Muscle of leg (tissue), 11 donors: ENCODE results near the gene CDADC1. TPM values are rescaled to one million over a fixed set of nuclear protein-coding genes. Genes with fewer than 3 reads are reported as not detected.

Experiments used
- DNase-seq: peaks from one replicate; pipeline ENCODE4 v3.0.0; 2013
- H3K27ac ChIP-seq: one replicate; pipeline ENCODE4 v1.5.1; 2013; ENCODE audit warnings: mild to moderate bottlenecking, low read length, control low read depth
- H3K27me3 ChIP-seq: one replicate; pipeline ENCODE4 v1.6.1; 2013; ENCODE audit warnings: low read length; ENCODE audit not compliant: control insufficient read depth, insufficient read depth
- H3K36me3 ChIP-seq: one replicate; pipeline ENCODE4 v1.6.1; 2013; ENCODE audit warnings: low read length; ENCODE audit not compliant: control insufficient read depth, insufficient read depth
- H3K4me1 ChIP-seq: one replicate; pipeline ENCODE4 v1.6.1; 2013; ENCODE audit warnings: low read length; ENCODE audit not compliant: control insufficient read depth, insufficient read depth
- H3K4me3 ChIP-seq: one replicate; pipeline ENCODE4 v1.5.1; 2013; ENCODE audit warnings: low read length, control low read depth
- H3K9me3 ChIP-seq: replicated peaks from 2 replicates; pipeline ENCODE4 v1.6.1; 2013; ENCODE audit warnings: low read depth, low read length; ENCODE audit not compliant: control insufficient read depth
- whole genome bisulfite sequencing: methylation state at CpG from one replicate; pipeline ENCODE4 v1.1.5; 2013; ENCODE audit warnings: missing lambda C conversion rate; ENCODE audit not compliant: insufficient coverage; 5-methylcytosine and 5-hydroxymethylcytosine counted together
- polyA plus RNA-seq, 8 donors: library from polyadenylated mRNA; unstranded; fragments of 120-200 nt; gene quantifications; one replicate each; pipeline versions ENCODE4 v1.2.1 to v1.2.3, GENCODE V29; 2013; ENCODE audit warnings: inconsistent platforms in 1 of 8, low replicate concordance in 1 of 8; ENCODE audit not compliant: insufficient read length in 8 of 8, insufficient read depth in 1 of 8
- total RNA-seq: library from RNA; stranded (reverse); fragments of 120-200 nt; gene quantifications from one replicate; pipeline ENCODE4 v1.2.4, GENCODE V29; 2013

Gene CDADC1
- total and polyA plus RNA-seq, 9 donors: 6.3 to 12.3 (median 8.9) TPM

DNA sequence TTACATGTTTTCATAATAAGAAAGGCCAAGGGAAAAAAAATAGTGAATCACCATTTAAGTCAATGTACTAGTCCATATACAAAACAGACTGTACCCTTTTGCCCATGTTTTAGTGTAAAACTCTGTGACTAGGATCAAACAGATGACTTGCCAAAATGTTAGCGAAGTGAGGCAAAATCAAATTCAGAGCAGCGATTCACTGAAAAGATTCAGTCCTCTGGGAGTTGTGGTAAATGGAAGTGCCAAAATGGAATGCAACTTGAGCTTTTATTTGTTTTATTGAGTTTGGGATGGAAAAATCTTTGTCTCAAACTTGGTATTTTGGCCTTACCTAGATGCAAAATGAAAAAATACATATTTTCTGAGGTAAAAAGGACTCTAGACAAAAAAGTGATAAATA, 9.1 kb downstream of the CDADC1 start:
- peak; percentile 60 for DNase-seq
- Histone ChIP-seq H3K27ac (no peak overlapping the region), H3K36me3 (peaks cover 25% of the 10 kb centered on the region), H3K4me1 (no peaks in the 10 kb centered on the region), H3K4me3 (no peak overlapping the region), H3K9me3 (no peaks in the 10 kb centered on the region), H3K27me3 (no peaks in the 10 kb centered on the region)
- WGBS: 48% methylated on average over 2 of the region's 2 CpGs

DNA sequence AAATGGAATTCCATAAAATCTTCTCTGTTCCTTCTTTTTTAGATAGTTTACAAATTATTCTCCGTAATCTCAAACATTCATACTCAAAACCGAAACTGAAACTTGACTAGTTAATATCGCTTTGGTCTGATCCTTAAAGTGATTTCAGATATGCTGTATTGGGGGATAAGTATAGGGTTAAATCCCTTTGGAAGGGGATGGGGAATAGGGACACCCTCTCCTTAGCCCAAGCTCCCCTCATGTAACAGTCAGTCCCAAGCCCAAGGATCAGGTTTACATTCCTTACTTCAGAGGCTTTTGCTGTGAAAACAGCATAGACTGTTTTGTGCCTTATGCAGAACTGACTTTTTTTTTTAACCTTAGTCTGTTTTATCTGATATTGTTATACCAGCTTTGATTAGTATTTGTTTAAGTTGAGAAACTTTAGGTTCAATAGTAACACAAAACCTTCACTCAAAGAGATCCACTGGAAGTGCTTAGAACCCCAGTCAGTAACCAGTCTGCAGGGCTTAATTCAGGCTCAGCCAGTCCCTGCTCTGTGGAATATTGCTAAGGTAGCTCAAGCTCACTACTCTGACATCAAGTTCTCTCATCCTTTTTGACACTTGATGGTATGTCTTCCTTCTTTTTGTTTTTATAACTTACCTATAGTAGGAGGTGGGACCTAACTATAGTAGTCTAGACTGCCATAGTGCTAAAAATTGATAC, 10.5 kb downstream of the CDADC1 start:
- Histone ChIP-seq H3K4me3 (no peak overlapping the region), H3K9me3 (no peaks in the 10 kb centered on the region), H3K4me1 (no peaks in the 10 kb centered on the region), H3K27me3 (no peaks in the 10 kb centered on the region), H3K36me3 (peaks cover 29% of the 10 kb centered on the region), H3K27ac (no peak overlapping the region)
- no peak for DNase-seq
- WGBS: no CpG with 5 or more reads among the region's 3 CpGs

DNA sequence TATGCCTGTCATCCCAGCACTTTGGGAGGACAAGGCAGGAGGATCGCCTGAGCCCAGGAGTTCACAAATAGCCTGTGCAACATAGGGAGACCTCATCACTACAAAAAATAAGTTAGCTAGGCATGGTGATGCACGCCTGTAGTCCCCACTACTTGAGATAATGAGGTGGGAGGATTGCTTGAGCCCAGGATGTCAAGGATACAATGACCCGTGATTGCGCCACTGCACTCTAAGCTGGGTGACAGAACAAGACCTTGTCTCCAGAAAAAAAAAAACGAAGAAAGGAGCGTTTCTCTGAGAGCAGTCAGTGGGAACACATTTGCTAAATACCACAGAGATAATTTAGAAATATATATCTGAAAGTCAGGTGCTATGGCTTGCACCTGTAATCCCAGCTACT, 11.9 kb downstream of the CDADC1 start:
- no peaks in the 10 kb centered on the region for H3K27me3 ChIP-seq
- H3K9me3 ChIP-seq: no peaks in the 10 kb centered on the region
- H3K4me3 ChIP-seq: no peak overlapping the region
- no peaks in the 10 kb centered on the region for H3K4me1 ChIP-seq
- no peak for DNase-seq
- peaks cover 29% of the 10 kb centered on the region for H3K36me3 ChIP-seq
- H3K27ac ChIP-seq: no peak overlapping the region
- 100% methylated on average over 2 of the region's 6 CpGs for WGBS

DNA sequence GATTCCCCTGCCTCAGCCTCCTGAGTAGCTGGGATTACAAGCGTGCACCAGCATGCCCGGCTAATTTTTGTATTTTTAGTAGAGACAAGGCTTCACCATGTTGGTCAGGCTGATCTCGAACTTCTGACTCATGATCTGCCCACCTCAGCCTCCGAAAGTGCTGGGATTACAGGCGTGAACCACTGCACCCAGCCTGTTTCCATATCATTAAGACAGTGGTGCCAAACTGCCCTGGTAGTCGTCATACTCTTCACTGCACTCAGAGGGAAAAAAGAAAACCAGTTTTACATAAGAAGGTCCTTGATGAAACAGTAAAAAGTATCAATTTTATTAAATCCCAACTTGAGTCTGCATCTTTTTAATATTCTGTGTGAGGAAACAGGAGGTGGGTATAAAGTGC, 14.9 kb downstream of the CDADC1 start:
- Histone ChIP-seq H3K27ac (no peak overlapping the region), H3K9me3 (no peaks in the 10 kb centered on the region), H3K4me3 (no peak overlapping the region), H3K27me3 (no peaks in the 10 kb centered on the region), H3K4me1 (no peaks in the 10 kb centered on the region), H3K36me3 (peaks cover 21% of the 10 kb centered on the region)
- 92% methylated on average over 4 of the region's 6 CpGs for WGBS
- no peak for DNase-seq

DNA sequence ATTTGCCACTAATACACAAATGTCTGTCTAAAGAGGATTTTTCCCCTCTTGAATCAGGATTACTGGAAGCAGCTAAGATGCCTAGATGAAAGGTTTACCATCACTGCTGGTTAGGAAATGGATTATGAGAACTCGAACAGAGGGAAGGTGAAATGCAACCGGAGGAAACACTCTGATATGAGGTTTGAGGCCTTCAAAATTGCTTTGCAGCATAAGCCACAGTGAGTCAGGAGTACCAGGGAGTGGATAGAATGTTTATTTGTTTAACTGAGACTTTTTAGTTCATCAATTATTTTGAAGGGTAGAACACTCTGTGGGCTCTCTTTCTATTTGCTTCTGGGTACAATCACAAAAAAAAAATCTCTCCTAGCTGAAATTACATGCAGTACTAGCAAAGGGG, 18.1 kb downstream of the CDADC1 start:
- no peak for DNase-seq
- no peaks in the 10 kb centered on the region for H3K9me3 ChIP-seq
- H3K4me3 ChIP-seq: no peak overlapping the region
- H3K36me3 ChIP-seq: peaks cover 15% of the 10 kb centered on the region
- no peaks in the 10 kb centered on the region for H3K4me1 ChIP-seq
- 69% methylated on average over 2 of the region's 2 CpGs for WGBS
- no peaks in the 10 kb centered on the region for H3K27me3 ChIP-seq
- H3K27ac ChIP-seq: no peak overlapping the region

DNA sequence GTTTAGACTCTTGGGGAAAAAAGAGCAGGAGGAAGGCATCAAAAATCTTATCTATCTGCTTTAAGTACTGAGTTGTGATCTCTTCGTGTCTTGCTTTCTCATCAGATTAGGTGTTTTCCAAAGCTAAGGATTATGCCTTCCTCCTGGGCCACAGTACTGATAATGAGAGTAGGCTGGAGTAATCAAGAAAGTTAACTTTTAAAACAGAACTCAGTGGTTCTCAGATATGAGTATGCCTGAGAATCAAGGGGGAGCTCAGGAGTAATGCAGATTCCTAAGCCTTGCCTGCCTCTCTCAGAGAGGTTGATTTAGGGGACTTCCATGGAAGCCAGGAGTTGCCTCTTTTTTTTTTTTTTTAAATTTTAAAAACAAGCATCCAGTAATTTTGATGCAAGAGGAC, 23.5 kb downstream of the CDADC1 start:
- Histone ChIP-seq H3K27ac (no peak overlapping the region), H3K9me3 (no peaks in the 10 kb centered on the region), H3K36me3 (peaks cover 6% of the 10 kb centered on the region), H3K4me3 (no peak overlapping the region), H3K27me3 (no peaks in the 10 kb centered on the region), H3K4me1 (no peaks in the 10 kb centered on the region)
- no peak for DNase-seq
- WGBS: 67% methylated on average over 1 of the region's 1 CpG

DNA sequence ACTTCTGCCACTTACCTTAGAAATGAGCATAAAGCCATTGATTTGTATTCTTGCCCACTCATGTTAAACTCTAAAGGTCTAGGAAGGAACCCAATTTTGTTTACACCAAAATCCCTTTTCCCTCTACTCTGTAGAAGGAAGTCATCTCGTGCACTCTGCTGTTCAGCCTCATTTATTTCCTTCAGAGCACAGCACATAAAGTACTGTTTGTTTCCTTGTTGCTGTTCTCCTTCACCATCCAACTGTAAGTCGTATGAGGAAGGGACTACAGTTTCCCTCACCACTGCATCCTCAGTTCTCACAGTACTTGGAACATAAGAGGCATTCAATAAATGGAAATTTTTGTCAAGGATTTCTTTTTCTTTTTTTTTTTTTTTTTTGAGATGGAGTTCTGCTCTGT, 24.6 kb downstream of the CDADC1 start:
- WGBS: no CpG with 5 or more reads among the region's 2 CpGs
- peak; percentile 7 for DNase-seq
- H3K4me1 ChIP-seq: no peaks in the 10 kb centered on the region
- H3K27me3 ChIP-seq: no peaks in the 10 kb centered on the region
- H3K9me3 ChIP-seq: no peaks in the 10 kb centered on the region
- no peak overlapping the region for H3K27ac ChIP-seq
- H3K36me3 ChIP-seq: peaks cover 6% of the 10 kb centered on the region
- H3K4me3 ChIP-seq: no peak overlapping the region

DNA sequence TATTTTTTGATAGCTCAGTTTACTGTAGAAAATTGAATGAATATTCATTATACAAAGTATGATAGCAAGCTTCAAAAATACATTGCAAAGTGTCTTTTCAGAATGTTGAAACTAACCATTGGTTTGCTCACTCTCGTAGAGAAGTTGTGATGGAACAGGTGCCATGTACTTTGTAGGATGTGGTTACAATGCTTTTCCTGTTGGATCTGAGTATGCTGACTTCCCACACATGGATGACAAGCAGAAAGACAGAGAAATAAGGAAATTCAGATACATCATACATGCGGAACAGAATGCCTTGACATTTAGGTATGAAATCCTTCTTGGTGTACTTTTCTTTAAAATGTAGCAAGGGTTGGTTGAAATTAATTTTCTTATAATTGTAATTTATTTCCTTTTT, 30.5 kb downstream of the CDADC1 start:
- Histone ChIP-seq H3K36me3 (peaks cover 6% of the 10 kb centered on the region), H3K27me3 (no peaks in the 10 kb centered on the region), H3K4me3 (no peak overlapping the region), H3K9me3 (no peaks in the 10 kb centered on the region), H3K4me1 (no peaks in the 10 kb centered on the region), H3K27ac (no peak overlapping the region)
- no peak for DNase-seq
- no CpG with 5 or more reads among the region's 2 CpGs for WGBS

DNA sequence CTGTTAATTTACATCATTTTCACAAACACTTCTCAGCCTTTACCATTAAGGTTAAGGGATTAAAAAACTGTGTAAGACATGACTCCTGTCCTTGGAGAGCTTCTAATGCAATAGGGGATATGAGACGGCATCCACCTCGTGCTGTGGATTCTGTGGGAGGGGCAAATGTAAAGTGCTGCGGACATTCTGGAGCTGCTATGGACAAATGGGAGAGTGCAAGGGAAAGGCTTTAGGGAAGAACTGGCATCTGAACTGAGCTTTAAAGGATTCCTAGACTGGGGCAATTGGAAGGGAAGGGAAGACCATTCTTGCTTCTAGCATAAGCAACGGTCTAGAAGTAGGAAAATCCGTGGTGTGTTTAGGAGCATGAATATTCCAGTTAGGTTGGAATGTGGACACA, 31.4 kb downstream of the CDADC1 start:
- H3K27me3 ChIP-seq: no peaks in the 10 kb centered on the region
- H3K36me3 ChIP-seq: peaks cover 6% of the 10 kb centered on the region
- WGBS: 43% methylated on average over 5 of the region's 5 CpGs
- DNase-seq: no peak
- H3K4me1 ChIP-seq: no peaks in the 10 kb centered on the region
- no peak overlapping the region for H3K27ac ChIP-seq
- no peaks in the 10 kb centered on the region for H3K9me3 ChIP-seq
- no peak overlapping the region for H3K4me3 ChIP-seq

DNA sequence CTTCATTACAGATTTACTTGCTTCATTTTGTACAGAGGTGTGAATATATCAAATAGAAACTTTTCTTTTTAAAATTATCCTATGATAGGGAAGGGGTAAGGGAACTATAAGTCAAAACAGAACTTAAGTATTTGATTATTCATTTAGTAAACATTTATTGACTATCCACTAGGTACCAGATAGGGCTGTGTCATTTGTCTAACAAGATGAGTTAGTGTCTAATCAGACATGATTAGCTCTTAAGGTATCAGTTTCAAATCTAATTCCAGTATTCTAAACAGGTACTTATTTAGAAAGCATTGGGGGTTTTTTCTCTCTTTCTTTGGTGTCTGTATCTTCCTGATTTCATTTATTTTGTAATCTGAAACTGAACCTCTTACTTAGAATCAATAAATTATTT, 32.2 kb downstream of the CDADC1 start:
- no peak overlapping the region for H3K27ac ChIP-seq
- no peak overlapping the region for H3K4me3 ChIP-seq
- peaks cover 6% of the 10 kb centered on the region for H3K36me3 ChIP-seq
- no peaks in the 10 kb centered on the region for H3K27me3 ChIP-seq
- no peak for DNase-seq
- no peaks in the 10 kb centered on the region for H3K4me1 ChIP-seq
- H3K9me3 ChIP-seq: no peaks in the 10 kb centered on the region

DNA sequence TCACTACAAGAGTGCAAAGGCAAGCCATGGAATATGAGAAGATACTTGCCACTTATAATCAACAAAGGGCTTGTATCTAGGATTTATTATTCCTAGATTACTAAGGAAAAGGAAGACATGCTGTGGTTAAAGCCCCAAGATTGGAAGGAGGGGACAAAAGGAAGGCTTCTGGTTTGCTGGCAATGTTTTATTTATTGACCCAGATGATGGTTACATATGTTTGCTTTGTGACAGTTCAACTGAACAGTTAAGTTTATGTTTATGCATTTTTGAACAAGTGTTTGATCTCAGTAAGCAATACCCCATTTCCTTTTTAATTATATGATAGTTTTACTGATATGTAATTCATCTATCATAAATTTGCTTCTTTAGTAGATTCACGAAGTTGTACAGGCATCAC, 40.3 kb downstream of the CDADC1 start:
- Histone ChIP-seq H3K36me3 (no peaks in the 10 kb centered on the region), H3K27me3 (no peaks in the 10 kb centered on the region), H3K27ac (no peak overlapping the region), H3K4me3 (no peak overlapping the region), H3K4me1 (peaks cover 3% of the 10 kb centered on the region), H3K9me3 (no peaks in the 10 kb centered on the region)
- no peak for DNase-seq
- WGBS: no CpG with 5 or more reads among the region's 1 CpG
